HG03342 (cell line): ENCODE measurements around the gene INO80C.
"Not testable (repeated sequence)": the region's sequence is repeated elsewhere in the genome, so short reads cannot be mapped to it uniquely, and the experiment has no call there.

Experiments used
- ATAC-seq: cut with Tn5 transposase; IDR thresholded peaks from one replicate; pipeline ENCODE4 v1.9.1; 2021; ENCODE audit warnings: mild to moderate bottlenecking, moderate library complexity; ENCODE audit not compliant: unreplicated experiment

The INO80C gene

DNA sequence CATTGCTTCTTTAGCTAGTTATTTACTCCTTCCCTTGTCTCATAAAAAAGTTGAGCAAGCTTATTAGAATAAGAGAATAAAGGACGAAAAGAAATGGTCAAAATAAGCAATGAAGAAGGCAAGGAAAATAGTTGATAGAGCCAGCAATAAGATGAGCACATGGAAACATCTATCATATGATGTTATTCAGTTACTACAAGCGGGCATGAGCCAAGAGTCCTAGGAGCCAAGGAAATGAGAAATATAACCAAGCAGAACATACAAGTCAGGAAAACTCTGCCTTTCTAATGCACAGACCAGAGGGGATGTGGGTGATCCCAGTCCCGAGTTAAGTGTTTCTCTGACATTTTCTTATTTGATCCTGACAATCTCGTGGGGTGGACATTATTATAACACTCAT, 33.9 kb downstream of the INO80C start:
- ATAC-seq, result no peak

GRCh38 chr18:35463050-35463449, 34.7 kb downstream of the INO80C start:
- no peak for ATAC-seq

- ATAC-seq, result no peak
Observed at GRCh38 chr18:35460736-35461161, 37.0 kb downstream of the INO80C start.

GRCh38 chr18:35459997-35460396, 37.8 kb downstream of the INO80C start:
- no peak for ATAC-seq

GRCh38 chr18:35458677-35459441, 38.9 kb downstream of the INO80C start:
- no peak for ATAC-seq

- no peak for ATAC-seq
Observed at GRCh38 chr18:35458271-35458670, 39.5 kb downstream of the INO80C start.

DNA sequence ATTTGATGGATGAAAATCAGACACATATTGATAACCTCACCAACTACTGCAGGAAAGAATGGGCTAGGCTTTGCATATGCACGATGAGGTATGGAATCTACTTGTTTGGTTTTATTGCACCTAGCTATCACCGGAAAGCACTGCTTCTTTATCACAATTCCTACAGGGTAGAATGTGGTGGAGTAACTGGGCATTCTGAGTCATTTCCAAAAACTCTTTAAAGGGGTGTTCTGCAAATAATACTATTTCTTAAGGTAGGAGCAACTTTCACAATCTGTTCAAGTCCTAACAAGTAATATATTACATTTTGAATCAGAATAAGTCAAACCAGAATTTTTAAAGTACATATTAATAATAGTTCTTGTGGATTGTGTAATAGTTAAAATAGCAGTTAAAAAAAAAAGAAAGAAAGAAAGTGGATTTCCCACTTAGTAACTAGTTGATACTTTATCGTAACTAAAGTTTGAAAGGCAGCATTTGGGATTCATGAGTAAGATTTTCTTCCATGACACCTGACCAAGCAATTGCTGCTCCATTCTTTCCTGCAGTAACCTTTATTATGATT, 40.5 kb downstream of the INO80C start:
- ATAC-seq, result no peak

DNA sequence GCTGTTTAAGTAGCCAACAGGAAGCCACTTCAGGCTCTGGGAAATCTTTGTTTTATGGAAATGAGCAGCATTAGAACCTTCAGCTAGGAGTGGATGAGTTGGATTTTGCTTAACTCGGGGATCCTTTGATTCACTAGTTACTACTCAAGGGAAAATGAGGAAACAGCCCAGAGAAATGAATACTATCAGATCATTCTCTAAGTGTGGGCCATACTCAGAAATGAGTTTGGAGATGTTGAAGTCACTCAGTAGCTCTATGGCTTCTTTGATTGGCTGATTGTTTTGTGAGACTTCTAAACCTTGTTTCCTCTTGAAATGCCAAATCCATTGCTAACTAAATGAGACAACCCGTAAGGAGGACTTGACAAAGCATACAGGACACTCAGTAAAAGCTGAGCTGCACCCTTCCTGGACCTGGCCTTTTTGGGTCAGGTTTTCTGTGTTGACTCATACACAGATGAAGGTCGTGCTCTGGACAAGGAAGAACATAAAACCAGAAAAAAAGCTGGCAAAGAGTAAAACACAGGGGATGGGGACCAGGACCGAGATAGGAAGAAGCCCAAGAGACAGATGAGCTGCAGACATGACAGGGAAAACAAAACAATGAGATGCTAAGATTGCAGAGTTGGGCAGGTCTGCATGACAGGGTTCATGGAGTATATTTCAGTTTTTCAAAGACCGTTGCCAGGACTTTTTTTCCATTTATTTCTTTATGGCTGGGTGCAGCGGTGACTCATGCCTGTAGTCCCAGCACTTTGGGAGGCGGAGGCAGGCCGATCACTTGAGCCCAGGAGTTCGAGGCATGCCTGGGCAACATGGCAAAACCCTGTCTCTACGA, 41.6 kb downstream of the INO80C start:
- no peak for ATAC-seq

- ATAC-seq, result no peak
Observed at GRCh38 chr18:35454803-35455202, 43.0 kb downstream of the INO80C start.

DNA sequence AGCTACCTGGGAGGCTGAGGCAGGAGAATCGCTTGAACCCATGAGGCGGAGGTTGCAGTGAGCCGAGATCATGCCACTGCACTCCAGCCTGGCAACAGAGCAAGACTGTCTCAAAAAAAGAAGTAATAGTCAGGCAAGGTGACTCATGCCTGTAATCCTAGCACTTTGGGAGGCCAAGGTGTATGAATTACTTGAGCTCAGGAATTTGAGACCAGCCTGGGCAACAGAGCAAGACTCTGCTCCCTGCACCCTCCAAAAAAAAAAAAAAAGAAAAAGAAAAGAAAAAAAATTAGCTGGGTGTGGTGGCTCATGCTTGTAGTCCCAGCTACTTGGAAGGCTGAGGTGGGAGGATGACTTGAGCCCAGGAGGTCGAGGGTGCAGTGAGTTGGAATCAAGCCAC, 44.7 kb downstream of the INO80C start:
- ATAC-seq, result not testable (repeated sequence)

DNA sequence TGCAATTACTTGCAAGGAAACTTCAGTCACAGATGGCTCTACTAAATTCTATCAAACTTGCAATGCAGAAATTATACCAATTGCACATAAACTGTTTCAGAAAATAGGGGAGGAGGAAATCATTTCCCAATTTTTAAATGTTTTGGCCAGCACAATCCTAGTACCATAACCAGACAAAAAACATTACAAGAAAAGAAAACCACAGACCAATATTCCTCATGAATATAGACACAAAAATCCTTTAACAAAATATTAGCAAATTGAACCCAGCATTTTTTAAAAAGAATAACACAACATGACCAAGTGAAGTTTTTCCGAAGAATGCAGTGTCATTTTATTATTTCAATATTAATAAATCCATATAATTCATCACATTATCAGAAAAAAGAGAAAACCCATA, 45.8 kb downstream of the INO80C start:
- no peak for ATAC-seq

DNA sequence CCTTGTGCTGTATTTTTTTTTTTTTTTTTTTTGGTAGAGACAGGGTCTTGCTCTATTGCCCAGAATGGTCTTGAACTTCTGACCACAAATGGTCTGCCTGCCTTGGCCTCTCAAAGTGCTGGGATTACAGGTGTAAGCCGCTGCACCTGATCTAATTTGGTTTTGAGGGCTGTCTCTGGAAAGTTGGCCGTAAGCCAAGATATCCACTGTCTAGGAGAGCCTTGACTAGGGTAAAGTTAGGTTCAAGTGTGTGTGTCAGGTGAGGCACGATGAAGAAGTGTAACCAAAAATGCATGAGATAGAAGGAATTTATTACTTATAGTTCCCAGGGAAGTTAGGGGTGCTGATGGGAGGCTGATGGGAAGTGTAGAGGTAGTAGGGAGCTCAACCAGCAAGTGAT, 46.7 kb downstream of the INO80C start:
- ATAC-seq, result no peak

GRCh38 chr18:35444636-35445035, 53.1 kb downstream of the INO80C start:
- ATAC-seq, result no peak

DNA sequence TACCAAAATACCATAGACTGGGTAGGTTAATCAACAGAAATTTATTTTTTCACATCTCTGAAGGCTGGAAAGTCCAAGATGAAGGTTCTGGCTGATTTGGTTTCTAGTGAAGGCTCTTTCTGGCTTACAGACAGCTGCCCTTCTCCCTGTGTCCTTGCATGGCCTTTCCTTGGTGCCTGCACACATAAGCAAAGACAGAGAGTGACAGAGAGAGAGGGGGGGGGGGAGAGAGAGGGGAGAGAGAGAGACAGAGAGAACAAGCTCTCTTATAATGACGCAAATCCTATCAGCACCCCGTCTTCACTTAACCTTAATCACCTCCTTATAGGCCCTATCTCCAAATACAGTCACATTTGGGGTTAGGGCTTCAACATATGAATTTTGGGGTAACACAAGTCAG, 53.9 kb downstream of the INO80C start:
- ATAC-seq, result no peak

DNA sequence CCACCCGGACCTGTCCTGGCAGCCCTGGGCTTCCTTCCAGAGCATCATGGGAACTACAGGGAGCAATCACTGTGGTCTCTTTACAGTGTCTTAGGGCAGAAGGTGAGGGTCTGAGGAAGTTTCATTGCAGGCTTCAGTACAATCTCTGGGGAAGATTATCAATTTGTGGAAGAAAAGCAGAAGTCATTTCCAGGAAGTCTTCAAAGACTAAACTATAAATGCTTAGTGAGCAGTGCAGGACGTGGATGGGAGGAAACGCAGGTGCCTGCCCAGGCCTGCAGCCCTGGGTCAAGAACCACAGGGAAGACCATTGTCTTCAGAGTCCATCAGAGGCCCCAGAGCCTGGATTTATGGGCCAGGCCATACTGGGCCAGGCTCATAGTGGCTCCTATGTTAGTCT, 54.3 kb downstream of the INO80C start:
- no peak for ATAC-seq

GRCh38 chr18:35442701-35443100, 55.1 kb downstream of the INO80C start:
- ATAC-seq, result no peak

- ATAC-seq, result no peak
Observed at GRCh38 chr18:35441857-35442595, 55.7 kb downstream of the INO80C start.

DNA sequence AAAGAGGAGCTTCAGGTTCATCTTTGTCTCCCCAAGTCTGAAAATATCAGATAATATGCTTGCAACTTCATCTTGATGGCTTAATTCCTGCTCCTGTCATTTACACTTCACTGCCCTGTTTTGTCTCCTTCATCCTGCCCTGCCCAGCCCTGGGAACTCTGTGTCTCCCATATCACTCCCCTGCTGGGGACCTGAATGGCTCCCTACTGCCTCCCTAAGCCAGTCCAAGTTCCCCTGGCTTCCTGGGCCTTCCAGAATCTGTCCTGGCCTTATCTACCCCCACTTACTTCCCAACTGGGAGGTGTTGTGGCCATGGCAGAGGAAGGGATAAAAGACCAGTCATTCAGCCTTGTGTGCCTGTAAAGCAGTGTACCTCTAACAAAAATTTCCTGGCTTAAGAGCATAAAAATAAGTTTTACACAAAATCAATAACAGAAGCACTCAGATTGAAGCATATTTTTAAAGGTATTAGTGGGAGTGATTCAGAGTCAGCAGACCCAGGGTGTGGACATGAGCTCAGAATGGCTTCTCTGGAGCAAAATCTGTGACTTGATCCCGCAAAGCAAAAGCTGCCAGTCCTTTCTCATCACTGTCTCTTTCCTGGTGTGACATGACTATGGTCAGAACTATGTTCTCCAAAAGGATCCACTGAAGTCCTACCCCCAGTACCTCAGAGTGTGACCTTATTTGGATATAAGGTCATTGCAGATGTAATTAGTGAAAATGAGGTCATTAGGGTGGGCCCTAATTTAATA, 59.1 kb downstream of the INO80C start:
- no peak for ATAC-seq

DNA sequence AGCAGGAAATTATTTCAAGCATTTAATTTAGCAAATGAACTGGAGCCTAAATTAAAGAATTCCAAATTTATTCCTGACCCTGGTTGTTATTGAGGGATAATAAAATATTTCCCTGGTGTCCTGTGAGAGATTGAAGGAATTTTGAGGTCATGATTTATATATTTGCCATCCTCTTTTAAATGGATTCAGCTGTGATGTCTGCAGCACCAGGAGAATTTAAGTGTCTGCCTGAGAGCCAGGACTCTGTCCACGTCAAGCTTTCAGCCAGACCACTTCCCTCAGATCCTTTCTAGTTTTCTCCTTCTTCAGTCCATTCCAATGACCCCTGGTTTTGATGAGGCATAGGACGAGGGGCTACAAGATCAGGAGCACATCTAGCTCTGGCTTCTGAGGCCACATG, 59.9 kb downstream of the INO80C start:
- no peak for ATAC-seq

DNA sequence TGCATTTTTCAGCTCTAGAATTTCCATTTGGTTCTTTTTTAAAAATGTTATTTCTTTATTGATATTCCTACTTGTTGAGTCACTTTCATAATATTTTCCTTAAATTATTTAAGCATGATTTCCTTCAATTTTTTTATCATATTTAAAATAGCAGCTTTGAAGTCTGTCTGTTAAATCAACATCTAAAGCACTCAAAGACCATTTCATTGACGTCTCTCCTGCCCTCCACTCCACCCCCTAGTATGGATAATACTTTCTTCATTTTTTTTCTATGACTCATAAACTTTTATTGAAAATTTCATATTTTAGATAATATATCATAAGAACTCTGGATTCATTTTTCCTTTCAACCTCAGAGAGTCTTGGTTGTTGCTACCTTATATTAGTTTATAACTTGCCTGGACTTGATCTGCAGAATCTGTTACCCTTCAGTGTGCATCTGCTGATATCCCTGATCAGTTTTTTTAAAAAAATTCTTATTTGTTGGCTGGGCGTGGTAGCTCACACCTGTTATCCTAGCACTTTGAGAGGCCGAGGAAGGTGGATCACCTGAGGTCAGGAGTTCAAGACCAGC, 61.6 kb downstream of the INO80C start:
- no peak for ATAC-seq
